Measurements from ENCODE around the gene NRF1.

The NRF1 gene

GRCh38 chr7:129686063-129686462, 74.5 kb downstream of the NRF1 start:
- DNase-seq: no peak

GRCh38 chr7:129688503-129689222, 77.1 kb downstream of the NRF1 start:
- no peak for DNase-seq

GRCh38 chr7:129689995-129690581, 78.6 kb downstream of the NRF1 start:
- no peak for DNase-seq

GRCh38 chr7:129690701-129691100, 79.2 kb downstream of the NRF1 start:
- no peak for DNase-seq

- no peak for DNase-seq
Observed at GRCh38 chr7:129698516-129699418, 87.2 kb downstream of the NRF1 start.

GRCh38 chr7:129702316-129702715, 90.8 kb downstream of the NRF1 start:
- no peak for DNase-seq

- no peak for DNase-seq
Observed at GRCh38 chr7:129702761-129703338, 91.3 kb downstream of the NRF1 start.

GRCh38 chr7:129703751-129704150, 92.2 kb downstream of the NRF1 start:
- no peak for DNase-seq

GRCh38 chr7:129707910-129708499, 96.5 kb downstream of the NRF1 start:
- no peak for DNase-seq

- no peak for DNase-seq
Observed at GRCh38 chr7:129713544-129713943, 102.0 kb downstream of the NRF1 start.

- no peak for DNase-seq
Observed at GRCh38 chr7:129714514-129715063, 103.1 kb downstream of the NRF1 start.

- DNase-seq: no peak
Observed at GRCh38 chr7:129719980-129720732, 108.6 kb downstream of the NRF1 start.

- no peak for DNase-seq
Observed at GRCh38 chr7:129721068-129721467, 109.5 kb downstream of the NRF1 start.

GRCh38 chr7:129723679-129724078, 112.2 kb downstream of the NRF1 start:
- DNase-seq: no peak

- no peak for DNase-seq
Observed at GRCh38 chr7:129724796-129725195, 113.3 kb downstream of the NRF1 start.

- DNase-seq: no peak
Observed at GRCh38 chr7:129728875-129729467, 117.5 kb downstream of the NRF1 start.

GRCh38 chr7:129729511-129729910, 118.0 kb downstream of the NRF1 start:
- no peak for DNase-seq

- no peak for DNase-seq
Observed at GRCh38 chr7:129730159-129730558, 118.6 kb downstream of the NRF1 start.

GRCh38 chr7:129734400-129734799, 122.9 kb downstream of the NRF1 start:
- DNase-seq: no peak

GRCh38 chr7:129739427-129739826, 127.9 kb downstream of the NRF1 start:
- no peak for DNase-seq

Data from stimulated activated CD4-positive, alpha-beta T cell treated with anti-CD3 and anti-CD28 coated beads, Interleukin-2, amount 100 ng/mL, for 48 hours (primary cell).